ENCODE results near the gene HOXA1. TPM values are rescaled to one million over a fixed set of nuclear protein-coding genes. Genes with fewer than 3 reads are reported as not detected.

Gene HOXA1
- total and polyA plus RNA-seq, 2 of the 4 experiments (the other 2 are of a cell fraction): 0.54 to 1.8 TPM

GRCh38 chr7:27112955-27113949 lies 17.5 kb upstream of the HOXA1 start:
- POLR2A ChIA-PET (ENCODE audit: unreplicated experiment): interaction anchor here (0.7 kb wide), 2 partner anchors 15 to 28 kb away, joined by 3 to 5 read pairs; no protein-coding TSS in a partner anchor
- DNase-seq: peak; percentile 95
- Histone ChIP-seq H4K91ac (ENCODE audit: insufficient read depth, low read depth, low read length) (peak overlapping the region; percentile 85), H3K9me3 (ENCODE audit: control insufficient read depth, insufficient read depth, low read length) (no peaks in the 10 kb centered on the region), H4K8ac (ENCODE audit: low read depth in 2 of 2, low read length in 2 of 2) (peak overlapping the region; percentile 64 to 76), H3K18ac (ENCODE audit: low read depth, low read length) (peak overlapping the region; percentile 91), H3K4me2 (ENCODE audit: low read depth, low read length) (peak overlapping the region; percentile 98), H2BK5ac (ENCODE audit: low read depth, low read length, poor library complexity, severe bottlenecking) (peak overlapping the region; percentile 92), H2BK15ac (ENCODE audit: low read depth, low read length) (peak overlapping the region; percentile 66; the same call in 2 of the 3 replicates), H3K4me3 (ENCODE audit: insufficient read depth, low read depth, low read length) (peak overlapping the region; percentile 65), H3K14ac (replicated peaks; ENCODE audit: low read depth, low read length) (peak overlapping the region; percentile 95), H3K56ac (ENCODE audit: extremely low read depth, insufficient read depth, low read length) (peak overlapping the region; percentile 85), H3K4ac (ENCODE audit: low read depth, low read length) (peak overlapping the region; percentile 93), H2BK20ac (ENCODE audit: low read depth, low read length) (peak overlapping the region; percentile 73), H3K27me3 (ENCODE audit: control insufficient read depth, insufficient read depth, low read length) (no peaks in the 10 kb centered on the region), H4K20me1 (ENCODE audit: insufficient read depth, low read length) (peaks cover 16% of the 10 kb centered on the region), H3K9ac (ENCODE audit: low read depth, low read length) (peak overlapping the region; percentile 95), H3K23ac (ENCODE audit: low read depth, low read length) (peak overlapping the region; percentile 96), H4K5ac (ENCODE audit: low read depth, low read length) (peak overlapping the region; percentile 92), H3K9me1 (ENCODE audit: insufficient read depth, low read length) (peaks cover 13% of the 10 kb centered on the region; the same call in 1 of the 2 replicates), H2AK9ac (replicated peaks; ENCODE audit: low read depth, low read length, poor library complexity) (peak overlapping the region; percentile 79), H3K4me1 (ENCODE audit: control insufficient read depth, insufficient read depth, low read length) (peaks cover 24% of the 10 kb centered on the region), H2AFZ (replicated peaks; ENCODE audit: low read length, poor library complexity) (peak overlapping the region; percentile 69), H3K79me1 (ENCODE audit: low read depth in 1 of 2, low read length in 2 of 2) (peaks cover 0 to 34% of the 10 kb centered on the region in 2 experiments; a peak in 2 of 4 replicates), H3K36me3 (ENCODE audit: control insufficient read depth, insufficient read depth, low read length) (peaks cover 17% of the 10 kb centered on the region; the same call in 1 of the 2 replicates), H2BK120ac (ENCODE audit: low read depth, low read length) (peak overlapping the region; percentile 93), H2AK5ac (ENCODE audit: low read depth, low read length) (peak overlapping the region; percentile 92), H3K27ac (ENCODE audit: insufficient read depth, low read length) (peak overlapping the region; percentile 99)
- 1% methylated on average over 15 of the region's 57 CpGs; no CpG with 5 or more reads in 1 of the 2 experiments for WGBS, 2 experiments (ENCODE audit: extremely low coverage in 2 of 2, insufficient read length in 1 of 2)
- in situ Hi-C loops (cut with MboI; ENCODE audit: low sequenced_read_pairs) (no loop called here), dilution Hi-C loops (cut with HindIII; ENCODE audit: low sequenced_read_pairs, unreplicated experiment) (no loop called here), intact Hi-C loops (cut with micrococcal nuclease) (no loop called here)
- peak; percentile 1; the same call in 1 of the 2 replicates for ATAC-seq (ENCODE audit: low read depth)
- BruUV-seq (replicated peaks): no TSS peak
- CTCF ChIA-PET: no interaction called here
- no peak for TF ChIP-seq CHD1 (IDR thresholded peaks at IDR 0.05; ENCODE audit: low read depth, low read length)
- no peak for TF ChIP-seq BHLHE40 (IDR thresholded peaks at IDR 0.05; ENCODE audit: low read depth, low read length)
- TF ChIP-seq CEBPB (IDR thresholded peaks at IDR 0.05; ENCODE audit: low read depth, low read length): no peak
- TF ChIP-seq, protein P1, sequence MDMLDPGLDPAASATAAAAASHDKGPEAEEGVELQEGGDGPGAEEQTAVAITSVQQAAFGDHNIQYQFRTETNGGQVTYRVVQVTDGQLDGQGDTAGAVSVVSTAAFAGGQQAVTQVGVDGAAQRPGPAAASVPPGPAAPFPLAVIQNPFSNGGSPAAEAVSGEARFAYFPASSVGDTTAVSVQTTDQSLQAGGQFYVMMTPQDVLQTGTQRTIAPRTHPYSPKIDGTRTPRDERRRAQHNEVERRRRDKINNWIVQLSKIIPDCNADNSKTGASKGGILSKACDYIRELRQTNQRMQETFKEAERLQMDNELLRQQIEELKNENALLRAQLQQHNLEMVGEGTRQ (IDR thresholded peaks at IDR 0.05; ENCODE audit: low read depth, low read length): no peak
- no peak for TF ChIP-seq CTCF (conservative IDR thresholded peaks at IDR 0.05; ENCODE audit: low read depth, low read length)
- no peak for TF ChIP-seq NFE2L2 (IDR thresholded peaks at IDR 0.05; ENCODE audit: low read depth, low read length)
- TF ChIP-seq MXI1 (IDR thresholded peaks at IDR 0.05; ENCODE audit: borderline replicate concordance, low read depth, low read length): no peak
- TF ChIP-seq MAZ (IDR thresholded peaks at IDR 0.05; ENCODE audit: borderline replicate concordance, low read depth, low read length): peak; percentile 67; the same call in 1 of the 2 replicates
- TF ChIP-seq RCOR1 (IDR thresholded peaks at IDR 0.05; ENCODE audit: insufficient replicate concordance, low read length): no peak
- TF ChIP-seq RFX5 (IDR thresholded peaks at IDR 0.05; ENCODE audit: low read depth, low read length): no peak
- TF ChIP-seq RAD21 (IDR thresholded peaks at IDR 0.05; ENCODE audit: low read length): no peak
- TF ChIP-seq FOS (IDR thresholded peaks at IDR 0.05; ENCODE audit: low read depth, low read length): 0 out of 2 replicates have a peak, but pooled peaks have one; percentile 15
- TF ChIP-seq POLR2A (IDR thresholded peaks at IDR 0.05; ENCODE audit: low read depth, low read length): peak; percentile 77; the same call in 1 of the 2 replicates
- no peak for TF ChIP-seq MAFK (IDR thresholded peaks at IDR 0.05; ENCODE audit: low read depth, low read length)

Data from IMR-90 (cell line).